Measurements from ENCODE around the gene HMSD.
A peak's percentile ranks its signal among the peaks of the same experiment; 100 is the strongest.

GRCh38 chr18:63951302-63951705 is 2.2 kb downstream of the HMSD start:
- TF ChIP-seq POLR2A (IDR thresholded peaks at IDR 0.05; ENCODE audit: low read depth, low read length): no peak
- TF ChIP-seq CTCF (conservative IDR thresholded peaks at IDR 0.05; ENCODE audit: low read depth, low read length): peak; percentile 27; the same call in 1 of the 2 replicates
- TF ChIP-seq RFX5 (IDR thresholded peaks at IDR 0.05; ENCODE audit: low read depth, low read length): no peak
- TF ChIP-seq USF2 (IDR thresholded peaks at IDR 0.05; ENCODE audit: low read depth, low read length): no peak
- no peak for TF ChIP-seq RAD21 (IDR thresholded peaks at IDR 0.05; ENCODE audit: low read length)

Measured in IMR-90 (cell line).